Activated T-helper 2 cell treated with anti-CD3 and anti-CD28 coated beads, Interferon-gamma antibody, Interleukin-2, Interleukin-4, amounts not matched to agents 10 μg/mL and 5 μg/mL and 100 μg/mL, durations not matched to agents 14 hours and 24 hours and 36 hours (primary cell): Measurements from ENCODE around the gene CLEC2L. TPM values are rescaled to one million over a fixed set of nuclear protein-coding genes. Genes with fewer than 3 reads are reported as not detected.

Experiments used
- DNase-seq: peaks from one replicate; pipeline ENCODE4 v3.0.0; 2021; ENCODE audit warnings: low spot score
- H3K27ac Mint-ChIP-seq: one replicate; pipeline ENCODE4 v1.8.0; 2021; ENCODE audit warnings: mixed read lengths
- H3K27me3 Mint-ChIP-seq: one replicate; pipeline ENCODE4 v1.8.0; 2021; ENCODE audit warnings: low read depth, mixed read lengths
- H3K36me3 Mint-ChIP-seq: one replicate; pipeline ENCODE4 v1.8.0; 2021; ENCODE audit warnings: low read depth, mixed read lengths
- H3K4me1 Mint-ChIP-seq: one replicate; pipeline ENCODE4 v1.8.0; 2021; ENCODE audit warnings: low read depth, mixed read lengths
- H3K4me3 Mint-ChIP-seq: one replicate; pipeline ENCODE4 v1.8.0; 2021; ENCODE audit warnings: low read depth, mild to moderate bottlenecking, moderate library complexity, mixed read lengths
- H3K9me3 Mint-ChIP-seq: one replicate; pipeline ENCODE4 v1.8.0; 2021; ENCODE audit warnings: mixed read lengths
- intact Hi-C: fragments of 100-400 bp; cut with micrococcal nuclease; formaldehyde crosslinking; loops from one replicate; pipeline ENCODE4 v1.15.1; 2023
- total RNA-seq: library from RNA; stranded (reverse); gene quantifications from 2 replicates; pipeline ENCODE4 v1.2.3, GENCODE V29; 2022

Gene CLEC2L
- total RNA-seq, 1 donor from 2014 or later = not detected

DNA sequence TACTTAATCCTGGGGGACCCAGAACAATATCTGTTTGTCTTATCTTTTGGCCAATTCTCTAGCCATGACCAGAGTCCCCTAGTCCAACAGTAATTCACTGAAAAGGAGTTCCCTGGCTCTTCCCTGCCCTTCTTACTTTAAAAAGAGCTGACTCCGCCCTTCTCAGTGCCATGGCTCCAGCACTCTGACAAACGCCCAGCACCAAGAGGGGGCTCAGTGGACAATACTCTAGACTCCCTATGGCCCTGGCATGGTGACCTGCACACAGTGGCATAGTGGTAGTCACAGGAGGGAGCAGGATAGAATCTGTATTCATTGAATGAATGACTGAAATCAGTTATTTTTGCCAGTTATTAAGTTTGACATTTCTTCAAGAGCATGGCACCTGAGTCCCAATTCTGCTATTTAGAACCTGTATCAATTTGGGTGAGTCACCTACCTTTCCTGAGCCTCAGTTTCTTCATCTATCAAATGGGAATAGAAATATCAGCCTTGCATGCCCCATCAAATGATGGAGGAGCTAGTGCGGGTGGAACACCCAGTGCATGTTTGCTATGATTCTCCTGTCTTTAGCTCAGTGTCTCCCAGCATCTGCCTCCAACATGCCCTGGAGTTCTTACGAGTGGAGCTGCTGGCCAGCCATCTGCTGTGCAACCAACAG lies 69.4 kb downstream of the CLEC2L start:
- no peaks in the 10 kb centered on the region for H3K27me3 Mint-ChIP-seq
- intact Hi-C loops = no loop called here
- DNase-seq = no peak
- peaks cover 20% of the 10 kb centered on the region for H3K36me3 Mint-ChIP-seq
- no peak overlapping the region for H3K27ac Mint-ChIP-seq
- H3K4me3 Mint-ChIP-seq = no peak overlapping the region
- no peaks in the 10 kb centered on the region for H3K4me1 Mint-ChIP-seq
- no peaks in the 10 kb centered on the region for H3K9me3 Mint-ChIP-seq

DNA sequence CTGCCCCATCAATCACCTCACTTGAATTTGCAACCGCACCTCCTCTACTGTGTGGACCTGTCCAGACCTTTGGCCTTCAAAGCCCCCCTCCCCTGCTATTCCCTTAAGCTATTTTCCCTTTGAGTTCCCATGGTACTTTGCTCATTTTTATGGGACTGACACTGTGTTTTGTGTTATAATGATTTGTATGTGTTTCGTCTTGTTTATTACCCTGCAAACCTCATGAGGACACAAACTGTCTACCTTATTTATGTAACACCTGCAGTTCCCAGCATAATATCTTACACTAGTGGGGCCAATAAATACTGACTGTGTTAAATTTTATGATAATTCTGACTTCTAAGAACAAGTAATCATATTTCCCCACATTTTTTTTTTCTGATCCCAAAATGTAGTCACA lies 70.6 kb downstream of the CLEC2L start:
- no peak overlapping the region for H3K27ac Mint-ChIP-seq
- H3K9me3 Mint-ChIP-seq = no peaks in the 10 kb centered on the region

More for the DNA sequence above, 70.6 kb downstream of the CLEC2L start:
- intact Hi-C loops = no loop called here
- H3K27me3 Mint-ChIP-seq = no peaks in the 10 kb centered on the region
- no peaks in the 10 kb centered on the region for H3K4me1 Mint-ChIP-seq
- peaks cover 20% of the 10 kb centered on the region for H3K36me3 Mint-ChIP-seq
- DNase-seq = no peak
- H3K4me3 Mint-ChIP-seq = no peak overlapping the region

Other genes starting within 250 kb of the CLEC2L start
- gene FMC1, start 182.3 kb upstream of the CLEC2L start, total RNA-seq = 7.2 and 7.5 TPM in 2 replicates
- gene LUC7L2, start 163.8 kb upstream of the CLEC2L start, total RNA-seq = 150 and 151 TPM in 2 replicates
- 0.18 and 0.21 TPM in 2 replicates for gene KLRG2, start 40.0 kb upstream of the CLEC2L start, total RNA-seq